CD8-positive, alpha-beta memory T cell (primary cell): ENCODE results near the gene RFX4. TPM values are rescaled to one million over a fixed set of nuclear protein-coding genes. Genes with fewer than 3 reads are reported as not detected.
"Not testable (repeated sequence)": the region's sequence is repeated elsewhere in the genome, so short reads cannot be mapped to it uniquely, and the experiment has no call there.

Experiments
- CTCF ChIA-PET: fragments of 350-600 bp; sonication (Branson Sonifier 250); formaldehyde crosslinking; loops from one replicate; lab custom pipeline; 2021; ENCODE audit warnings: antibody characterized with exemption; lab: Charles Lee
- POLR2A ChIA-PET: fragments of 350-600 bp; sonication (Branson Sonifier 250); formaldehyde crosslinking; loops from one replicate; lab custom pipeline; 2021; ENCODE audit warnings: antibody characterized with exemption; lab: Charles Lee
- DNase-seq, 5 donors: peaks; one replicate each; pipeline versions ENCODE4 v3.0.0 to v3.0.0-alpha.2; 2020 to 2022; ENCODE audit warnings: mixed read lengths in 1 of 5
- H3K27ac ChIP-seq: one replicate; pipeline ENCODE4 v1.7.0; 2013; ENCODE audit warnings: low read depth, mild to moderate bottlenecking, low read length, moderate library complexity
- H3K27me3 ChIP-seq: 2 replicates; pipeline ENCODE4 v1.7.0; 2013; ENCODE audit warnings: low read length, mild to moderate bottlenecking; ENCODE audit not compliant: insufficient read depth, poor library complexity, severe bottlenecking
- H3K36me3 ChIP-seq: 2 replicates; pipeline ENCODE4 v1.7.0; 2013; ENCODE audit warnings: mild to moderate bottlenecking, low read length, moderate library complexity; ENCODE audit not compliant: insufficient read depth
- H3K4me1 ChIP-seq: 2 replicates; pipeline ENCODE4 v1.7.0; 2013; ENCODE audit warnings: mild to moderate bottlenecking, low read length, moderate library complexity; ENCODE audit not compliant: insufficient read depth
- H3K4me3 ChIP-seq: 2 replicates; pipeline ENCODE4 v1.7.0; 2013; ENCODE audit warnings: mild to moderate bottlenecking, low read length
- H3K9me3 ChIP-seq: 2 replicates; pipeline ENCODE4 v1.7.0; 2013; ENCODE audit warnings: mild to moderate bottlenecking, low read length
- H3K27ac Mint-ChIP-seq, 8 donors: one replicate each; pipeline ENCODE4 v1.8.0; 2020 to 2021; ENCODE audit warnings: mixed read lengths in 8 of 8, mild to moderate bottlenecking in 6 of 8, inconsistent platforms in 3 of 8, moderate library complexity in 3 of 8
- H3K27me3 Mint-ChIP-seq, 2 donors: one replicate each; pipeline ENCODE4 v1.8.0; 2020 to 2021; ENCODE audit warnings: mixed read lengths in 2 of 2, mild to moderate bottlenecking in 1 of 2, moderate library complexity in 1 of 2
- H3K36me3 Mint-ChIP-seq, 3 donors: one replicate each; pipeline ENCODE4 v1.8.0; 2020 to 2021; ENCODE audit warnings: mixed read lengths in 3 of 3, inconsistent platforms in 1 of 3, mild to moderate bottlenecking in 1 of 3
- H3K4me1 Mint-ChIP-seq, 3 donors: one replicate each; pipeline ENCODE4 v1.8.0; 2020 to 2021; ENCODE audit warnings: mixed read lengths in 3 of 3, inconsistent platforms in 1 of 3, mild to moderate bottlenecking in 1 of 3
- H3K4me3 Mint-ChIP-seq, 7 donors: one replicate each; pipeline ENCODE4 v1.8.0; 2020 to 2021; ENCODE audit warnings: mixed read lengths in 7 of 7, mild to moderate bottlenecking in 6 of 7, moderate library complexity in 4 of 7, inconsistent platforms in 2 of 7
- H3K9me3 Mint-ChIP-seq, 5 donors: one replicate each; pipeline ENCODE4 v1.8.0; 2020 to 2022; ENCODE audit warnings: mixed read lengths in 5 of 5, mild to moderate bottlenecking in 3 of 5, moderate library complexity in 2 of 5, inconsistent platforms in 1 of 5
- polyA plus RNA-seq: library from polyadenylated mRNA; unstranded; fragments of 300-500 nt; fragmentation: Illumina TruSeq; gene quantifications from one replicate; pipeline ENCODE4 v1.2.3, GENCODE V29; 2021
- total RNA-seq, 2 experiments: library from RNA; stranded (reverse); gene quantifications; one replicate each; pipeline ENCODE4 v1.2.3, GENCODE V29; 2021

RFX4 gene
- total and polyA plus RNA-seq, 3 experiments from 2014 or later = not detected

- CTCF ChIA-PET = no interaction called here
- POLR2A ChIA-PET = no interaction called here
- Histone ChIP-seq H3K4me1 (no peaks in the 10 kb centered on the region), H3K9me3 (no peaks in the 10 kb centered on the region), H3K27ac (no peak overlapping the region), H3K36me3 (no peaks in the 10 kb centered on the region), H3K27me3 (no peaks in the 10 kb centered on the region), H3K4me3 (no peak overlapping the region)
- Mint-ChIP-seq H3K36me3 (no peaks in the 10 kb centered on the region), H3K4me3 (no peak overlapping the region), H3K27me3 (peaks cover 9 to 14% of the 10 kb centered on the region in 2 donors), H3K27ac (no peak overlapping the region), H3K4me1 (peaks cover 0 to 4% (median 4%) of the 10 kb centered on the region in 3 donors), H3K9me3 (no peaks in the 10 kb centered on the region)
- DNase-seq = no peak
Measured at GRCh38 chr12:106599302-106599701, 16.5 kb downstream of the RFX4 start.

- Mint-ChIP-seq H3K4me1 (no peaks in the 10 kb centered on the region), H3K27me3 (peaks cover 5 to 18% of the 10 kb centered on the region in 2 donors), H3K9me3 (no peaks in the 10 kb centered on the region), H3K36me3 (no peaks in the 10 kb centered on the region), H3K27ac (peak overlapping the region in 1 of 8 donors; percentile 4), H3K4me3 (no peak overlapping the region)
- H3K4me1 ChIP-seq = no peaks in the 10 kb centered on the region
- H3K4me3 ChIP-seq = no peak overlapping the region
- H3K9me3 ChIP-seq = no peaks in the 10 kb centered on the region
- CTCF ChIA-PET = no interaction called here
- no peak overlapping the region for H3K27ac ChIP-seq
- POLR2A ChIA-PET = no interaction called here
- H3K27me3 ChIP-seq = no peaks in the 10 kb centered on the region
- DNase-seq = no peak
- H3K36me3 ChIP-seq = no peaks in the 10 kb centered on the region
Measured at GRCh38 chr12:106600503-106600902, 17.7 kb downstream of the RFX4 start.

- no peak overlapping the region for H3K27ac ChIP-seq
- no peak for DNase-seq
- H3K4me1 Mint-ChIP-seq = no peaks in the 10 kb centered on the region
- no peaks in the 10 kb centered on the region for H3K9me3 Mint-ChIP-seq
- no peaks in the 10 kb centered on the region for H3K27me3 ChIP-seq
- H3K4me3 ChIP-seq = no peak overlapping the region
- H3K9me3 ChIP-seq = no peaks in the 10 kb centered on the region
- no peaks in the 10 kb centered on the region for H3K36me3 Mint-ChIP-seq
- ChIA-PET CTCF (no interaction called here), POLR2A (no interaction called here)
- no peaks in the 10 kb centered on the region for H3K36me3 ChIP-seq
- H3K4me3 Mint-ChIP-seq = no peak overlapping the region
- no peaks in the 10 kb centered on the region for H3K4me1 ChIP-seq
- H3K27me3 Mint-ChIP-seq = peaks cover 2 to 23% of the 10 kb centered on the region in 2 donors
- H3K27ac Mint-ChIP-seq = no peak overlapping the region
Measured at GRCh38 chr12:106601031-106601430, 18.2 kb downstream of the RFX4 start.

- ChIA-PET POLR2A (no interaction called here), CTCF (no interaction called here)
- Mint-ChIP-seq H3K9me3 (no peaks in the 10 kb centered on the region), H3K27ac (no peak overlapping the region), H3K27me3 (peaks cover 2 to 26% of the 10 kb centered on the region in 2 donors), H3K4me3 (no peak overlapping the region), H3K36me3 (no peaks in the 10 kb centered on the region), H3K4me1 (no peaks in the 10 kb centered on the region)
- H3K9me3 ChIP-seq = no peaks in the 10 kb centered on the region
- no peaks in the 10 kb centered on the region for H3K4me1 ChIP-seq
- no peak overlapping the region for H3K4me3 ChIP-seq
- no peaks in the 10 kb centered on the region for H3K27me3 ChIP-seq
- DNase-seq = no peak
- no peaks in the 10 kb centered on the region for H3K36me3 ChIP-seq
- no peak overlapping the region for H3K27ac ChIP-seq
Measured at GRCh38 chr12:106601496-106601895, 18.7 kb downstream of the RFX4 start.

- Histone ChIP-seq H3K9me3 (no peaks in the 10 kb centered on the region), H3K27ac (no peak overlapping the region), H3K4me3 (no peak overlapping the region), H3K4me1 (no peaks in the 10 kb centered on the region), H3K27me3 (no peaks in the 10 kb centered on the region), H3K36me3 (no peaks in the 10 kb centered on the region)
- H3K36me3 Mint-ChIP-seq = no peaks in the 10 kb centered on the region
- no peak for DNase-seq
- ChIA-PET POLR2A (no interaction called here), CTCF (no interaction called here)
- no peak overlapping the region for H3K27ac Mint-ChIP-seq
- H3K9me3 Mint-ChIP-seq = no peaks in the 10 kb centered on the region
- no peak overlapping the region for H3K4me3 Mint-ChIP-seq
- H3K4me1 Mint-ChIP-seq = no peaks in the 10 kb centered on the region
- peaks cover 4 to 32% of the 10 kb centered on the region in 2 donors for H3K27me3 Mint-ChIP-seq
Measured at GRCh38 chr12:106602076-106602475, 19.3 kb downstream of the RFX4 start.

GRCh38 chr12:106605254-106605653 is 22.4 kb downstream of the RFX4 start:
- Histone ChIP-seq H3K4me3 (no peak overlapping the region), H3K9me3 (no peaks in the 10 kb centered on the region), H3K4me1 (no peaks in the 10 kb centered on the region), H3K27me3 (no peaks in the 10 kb centered on the region), H3K27ac (no peak overlapping the region), H3K36me3 (no peaks in the 10 kb centered on the region)
- peaks cover 5 to 42% of the 10 kb centered on the region in 2 donors for H3K27me3 Mint-ChIP-seq
- no peaks in the 10 kb centered on the region for H3K4me1 Mint-ChIP-seq
- DNase-seq = no peak
- H3K9me3 Mint-ChIP-seq = peaks cover 0 to 2% (median under 1%) of the 10 kb centered on the region in 5 donors
- H3K4me3 Mint-ChIP-seq = no peak overlapping the region
- H3K27ac Mint-ChIP-seq = no peak overlapping the region
- ChIA-PET CTCF (no interaction called here), POLR2A (no interaction called here)
- peaks cover 0 to 1% (median 0%) of the 10 kb centered on the region in 3 donors for H3K36me3 Mint-ChIP-seq

GRCh38 chr12:106620588-106620987 is 37.8 kb downstream of the RFX4 start:
- H3K4me1 Mint-ChIP-seq, H3K36me3 ChIP-seq, H3K4me1 ChIP-seq, H3K27ac ChIP-seq, H3K4me3 ChIP-seq, H3K27ac Mint-ChIP-seq, POLR2A ChIA-PET, H3K27me3 ChIP-seq, DNase-seq, H3K4me3 Mint-ChIP-seq, CTCF ChIA-PET: not testable (repeated sequence)
- Mint-ChIP-seq H3K36me3 (peaks cover 0 to 20% (median 0%) of the 10 kb centered on the region in 3 donors), H3K27me3 (peaks cover 13 to 40% of the 10 kb centered on the region in 2 donors), H3K9me3 (peaks cover 23 to 28% (median 26%) of the 10 kb centered on the region in 5 donors)
- H3K9me3 ChIP-seq = peaks cover 12% of the 10 kb centered on the region

GRCh38 chr12:106625976-106626375 is 43.2 kb downstream of the RFX4 start:
- peaks cover 0 to 13% of the 10 kb centered on the region in 2 donors for H3K27me3 Mint-ChIP-seq
- no peak overlapping the region for H3K4me3 Mint-ChIP-seq
- H3K27ac Mint-ChIP-seq = no peak overlapping the region
- Histone ChIP-seq H3K9me3 (peaks cover 4% of the 10 kb centered on the region), H3K36me3 (no peaks in the 10 kb centered on the region), H3K27ac (no peak overlapping the region), H3K4me3 (no peak overlapping the region), H3K4me1 (no peaks in the 10 kb centered on the region), H3K27me3 (no peaks in the 10 kb centered on the region)
- ChIA-PET CTCF (no interaction called here), POLR2A (no interaction called here)
- H3K4me1 Mint-ChIP-seq = no peaks in the 10 kb centered on the region
- peaks cover 6 to 9% (median 9%) of the 10 kb centered on the region in 5 donors for H3K9me3 Mint-ChIP-seq
- DNase-seq = no peak
- H3K36me3 Mint-ChIP-seq = peaks cover 0 to 10% (median 0%) of the 10 kb centered on the region in 3 donors
